Measurements from ENCODE around the gene MAST1.
"Not testable (repeated sequence)": the region's sequence is repeated elsewhere in the genome, so short reads cannot be mapped to it uniquely, and the experiment has no call there.

The MAST1 gene

DNA sequence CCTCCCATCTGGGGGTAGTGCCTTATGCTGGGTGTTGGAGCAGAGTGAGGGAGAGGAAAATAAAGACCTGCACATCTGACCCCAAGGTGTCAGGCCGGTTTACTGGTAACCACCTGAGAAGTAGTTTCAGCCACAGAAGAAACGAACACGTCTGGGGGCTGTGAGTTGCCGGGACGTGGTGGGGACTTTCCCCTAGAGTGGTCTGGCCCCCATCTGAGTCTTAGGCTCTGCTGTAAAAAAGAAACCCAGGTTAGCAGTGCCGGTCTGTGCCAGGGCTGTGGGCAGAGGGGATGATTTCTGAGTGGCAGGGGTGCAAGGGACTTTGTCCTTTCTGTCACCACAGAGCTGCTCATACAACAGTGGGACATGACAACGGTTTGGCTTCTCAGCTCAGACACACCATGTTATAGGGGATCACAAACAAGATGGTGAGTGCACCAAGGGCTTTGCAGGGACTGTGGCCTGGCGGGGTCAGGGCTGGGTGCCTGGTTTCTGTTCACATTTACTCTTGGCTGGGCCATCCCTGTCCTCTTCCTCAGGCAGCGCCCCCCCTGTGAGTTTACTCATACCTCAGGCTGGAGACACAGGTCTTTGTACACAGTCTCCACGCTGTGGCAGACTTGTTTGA is 61.7 kb downstream of the MAST1 start:
- DNase-seq, result no peak

DNA sequence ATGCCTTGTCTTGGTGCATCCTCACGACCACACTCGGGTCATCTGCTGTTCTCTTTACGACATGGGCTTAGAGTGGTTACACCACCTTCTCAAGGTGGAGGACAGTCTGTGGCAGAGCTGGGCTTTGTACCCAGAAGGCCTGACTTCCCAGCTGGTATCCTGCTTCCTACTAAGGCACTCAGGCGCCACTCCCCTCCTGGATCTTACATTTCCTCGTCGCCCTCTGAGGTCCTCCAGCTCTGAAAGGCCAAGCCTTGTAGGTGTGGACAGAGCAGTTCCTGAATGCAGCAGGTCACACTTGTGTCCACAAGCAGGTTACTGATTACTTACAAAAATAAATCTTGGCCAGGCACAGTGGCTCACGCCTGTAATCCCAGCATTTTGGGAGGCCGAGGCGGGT is 68.9 kb downstream of the MAST1 start:
- DNase-seq, result no peak

DNA sequence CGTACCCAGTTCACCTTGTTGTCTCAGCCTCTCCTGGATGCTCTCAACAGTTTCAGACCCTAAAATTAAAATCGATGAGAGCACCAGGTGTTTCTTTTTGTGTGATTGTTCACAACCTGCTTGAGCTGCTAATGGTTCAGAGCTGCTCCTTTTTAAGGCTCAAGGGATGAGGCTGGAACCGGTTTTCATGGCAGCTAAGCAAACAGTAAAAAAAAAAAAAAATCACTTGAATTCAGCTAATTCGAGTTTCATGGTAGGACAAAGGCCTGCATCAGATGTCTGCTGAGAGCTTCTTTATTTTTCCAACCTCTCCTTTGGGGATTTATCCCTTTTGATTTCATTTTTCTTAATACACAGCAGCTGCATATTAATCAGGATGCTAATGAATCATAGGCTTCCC is 74.3 kb downstream of the MAST1 start:
- no peak for DNase-seq

DNA sequence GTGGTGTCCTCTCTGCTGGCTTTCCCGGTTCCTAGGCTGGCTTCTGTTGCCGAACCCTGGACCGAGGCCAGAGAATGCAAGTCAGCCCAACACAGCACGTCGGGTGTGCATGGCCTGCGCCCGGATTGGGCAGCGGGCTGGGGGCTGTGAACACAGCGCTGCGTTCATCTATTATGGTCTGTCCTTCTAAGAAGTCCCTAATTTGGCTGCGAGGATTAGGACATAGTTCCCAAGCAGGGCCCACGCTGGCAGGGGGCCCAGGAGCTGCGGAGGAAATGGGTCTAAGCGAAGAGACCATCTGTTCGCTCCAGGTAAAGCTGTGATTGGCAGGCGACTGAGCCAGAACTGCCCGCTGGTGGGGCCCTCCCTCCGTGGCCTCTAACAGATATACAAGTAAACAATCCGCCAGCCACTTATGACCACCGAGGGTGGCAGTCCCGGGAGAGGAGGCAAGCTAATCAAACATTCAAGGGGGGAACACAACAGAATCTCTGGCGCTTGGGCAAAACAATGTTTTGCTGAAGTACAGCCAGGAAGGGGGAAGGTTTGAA is 74.8 kb downstream of the MAST1 start:
- DNase-seq, result no peak

DNA sequence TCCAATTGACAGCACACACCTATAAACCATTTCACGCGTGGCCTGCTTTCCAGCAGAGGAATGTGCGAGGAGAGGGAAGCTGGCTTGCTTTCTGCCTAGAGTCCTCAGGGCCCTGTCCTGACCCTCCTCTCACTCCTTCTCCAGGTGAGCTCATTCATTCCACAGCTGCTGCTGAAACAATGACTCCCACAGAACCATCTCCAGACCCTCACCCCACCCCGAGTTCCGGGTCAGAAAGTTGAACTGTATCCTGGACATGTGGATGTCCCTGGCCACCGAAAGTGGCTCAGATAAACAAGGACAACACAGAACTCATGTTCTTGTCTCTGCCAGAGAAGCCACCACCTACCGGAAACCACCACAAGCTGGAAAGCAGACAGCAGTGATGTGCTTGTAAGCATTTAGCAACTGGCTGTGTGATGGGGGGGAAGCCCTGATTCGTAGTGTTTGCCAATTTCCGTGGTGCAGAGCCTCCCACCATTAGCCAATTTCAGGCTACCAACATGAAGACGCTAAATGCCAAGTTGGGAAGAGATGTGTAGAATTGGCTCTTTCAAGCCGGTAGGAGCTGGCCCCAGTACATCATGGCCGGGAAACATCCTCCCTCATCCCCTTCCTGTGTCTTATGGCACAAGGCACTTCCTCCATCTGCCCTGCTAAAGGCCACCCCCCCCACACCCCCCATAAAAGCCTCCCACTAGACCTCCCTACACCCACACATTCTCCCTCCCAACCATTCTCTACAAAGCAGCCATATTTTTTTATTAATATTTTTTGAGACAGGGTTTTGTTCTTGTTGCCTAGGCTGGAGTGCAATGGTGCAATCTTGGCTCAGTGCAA is 75.8 kb downstream of the MAST1 start:
- DNase-seq, result peak; percentile 56

DNA sequence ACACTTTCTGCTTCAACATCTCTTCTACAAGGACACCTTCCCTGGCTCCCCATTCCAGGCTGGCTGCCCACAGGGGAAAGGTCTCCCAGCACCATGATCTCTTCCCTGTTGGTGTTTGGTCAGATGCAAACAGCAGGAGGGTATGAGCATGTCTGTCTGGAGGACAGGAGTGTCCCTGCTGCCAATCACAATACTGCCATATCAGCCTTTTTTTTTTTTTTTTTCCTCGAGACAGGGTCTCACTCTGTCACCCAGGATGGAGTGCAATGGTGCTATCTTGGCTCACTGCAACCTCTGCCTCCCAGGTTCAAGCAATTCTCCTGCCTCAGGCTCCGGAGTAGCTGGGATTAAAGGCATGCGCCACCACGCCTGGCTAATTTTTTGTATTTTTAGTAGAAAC is 77.5 kb downstream of the MAST1 start:
- not testable (repeated sequence) for DNase-seq

DNA sequence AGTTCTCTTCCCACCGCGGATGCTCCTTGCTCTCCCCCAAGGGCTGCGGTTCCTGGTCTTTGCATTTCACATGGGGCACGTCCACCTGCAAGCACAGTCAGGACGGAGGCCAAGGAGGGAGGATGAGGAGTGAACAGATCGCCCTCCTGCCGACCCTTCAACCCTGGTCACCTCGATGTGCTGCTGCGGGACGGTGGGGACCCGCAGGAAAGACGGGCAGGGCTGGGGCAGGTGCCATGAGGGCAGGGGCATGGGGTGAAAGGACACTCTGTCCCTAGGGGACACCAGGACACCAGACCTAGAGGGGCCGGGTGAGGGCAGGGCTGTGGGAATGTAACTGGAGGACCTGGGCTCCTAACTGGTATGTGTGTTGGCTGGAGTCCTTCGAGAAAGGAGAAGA is 79.9 kb downstream of the MAST1 start:
- no peak for DNase-seq

DNA sequence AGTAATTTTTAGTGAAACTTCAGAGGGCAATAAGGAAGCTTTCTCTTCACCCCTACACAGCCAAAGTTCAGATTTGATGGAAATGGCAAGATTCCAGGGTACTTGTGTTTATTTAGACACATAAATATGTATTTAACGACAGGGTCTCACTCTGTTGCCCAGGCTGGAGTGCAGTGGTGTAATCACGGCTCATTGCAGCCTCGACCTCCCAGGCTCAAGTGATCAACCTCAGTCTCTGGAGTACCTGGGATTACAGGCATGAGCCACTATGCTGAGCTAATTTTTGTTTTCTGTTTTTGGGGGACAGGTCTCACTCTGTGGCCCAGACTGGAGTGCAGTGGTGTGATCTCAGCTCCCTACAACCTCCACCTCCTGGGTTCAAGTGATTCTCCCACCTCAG is 82.7 kb downstream of the MAST1 start:
- DNase-seq, result no peak

DNA sequence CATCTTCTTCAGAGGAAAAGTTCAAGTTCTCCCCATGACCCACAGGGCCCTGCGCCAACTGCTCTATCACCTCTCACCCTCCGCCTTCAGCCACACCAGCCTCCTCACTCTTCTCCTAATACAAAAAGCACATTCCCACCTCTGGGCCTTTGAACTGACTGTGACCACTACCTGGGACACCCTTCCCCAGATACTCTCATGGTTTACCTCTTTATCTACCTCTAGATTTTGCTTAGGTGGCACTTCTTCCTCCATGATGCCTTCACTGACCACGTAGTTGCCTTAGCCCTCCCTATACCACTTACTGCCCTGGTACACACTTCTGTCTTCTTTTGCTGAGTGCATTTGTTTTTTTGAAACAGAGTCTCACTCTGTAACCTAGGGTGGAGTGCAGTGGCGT is 84.6 kb downstream of the MAST1 start:
- no peak for DNase-seq

All from suppressor macrophage treated with lipopolysaccharide for 4 hours (primary cell).